WTC11 (cell line): ENCODE measurements around the gene CLMP. TPM values are rescaled to one million over a fixed set of nuclear protein-coding genes. Genes with fewer than 3 reads are reported as not detected.

Experiments used
- E2F1 ChIP-seq: sonication (generic); formaldehyde crosslinking; IDR thresholded peaks from 2 replicates; pipeline ENCODE4 v1.8.0; 2022; ENCODE audit warnings: mild to moderate bottlenecking, missing genetic modification reagents
- GABPB1 ChIP-seq: sonication (generic); formaldehyde crosslinking; IDR thresholded peaks from 2 replicates; pipeline ENCODE4 v1.8.1; 2023; ENCODE audit warnings: mild to moderate bottlenecking, missing genetic modification reagents
- HMGXB4 ChIP-seq: sonication (generic); formaldehyde crosslinking; IDR thresholded peaks from 2 replicates; pipeline ENCODE4 v1.8.1; 2023; ENCODE audit warnings: mild to moderate bottlenecking, moderate library complexity, missing genetic modification reagents
- NFATC4 ChIP-seq: fragments of 250-450 bp; sonication (Bioruptor Pico); IDR thresholded peaks from 2 replicates; pipeline ENCODE4 v1.9.0; 2021; ENCODE audit warnings: mild to moderate bottlenecking
- PREB ChIP-seq: sonication (generic); formaldehyde crosslinking; IDR thresholded peaks from 2 replicates; pipeline ENCODE4 v1.8.1; 2022; ENCODE audit warnings: mild to moderate bottlenecking, missing genetic modification reagents, moderate library complexity, borderline replicate concordance
- ZBTB21 ChIP-seq: sonication (generic); formaldehyde crosslinking; IDR thresholded peaks from 2 replicates; pipeline ENCODE4 v1.8.1; 2023; ENCODE audit warnings: mild to moderate bottlenecking, missing genetic modification reagents, borderline replicate concordance
- ZNF281 ChIP-seq: sonication (generic); formaldehyde crosslinking; IDR thresholded peaks from 2 replicates; pipeline ENCODE4 v1.8.0; 2023; ENCODE audit warnings: mild to moderate bottlenecking, missing genetic modification reagents
- ZNF423 ChIP-seq: fragments of 250-450 bp; sonication (Bioruptor Pico); IDR thresholded peaks from 2 replicates; pipeline ENCODE4 v2.1.2; 2022; ENCODE audit warnings: mild to moderate bottlenecking, moderate library complexity
- ZSCAN18 ChIP-seq: fragments of 250-450 bp; sonication (Bioruptor Pico); IDR thresholded peaks from 2 replicates; pipeline ENCODE4 v2.1.2; 2022; ENCODE audit warnings: mild to moderate bottlenecking, moderate library complexity
- total RNA-seq: library from RNA; stranded (reverse); gene quantifications from 3 replicates; pipeline ENCODE4 v1.2.3, GENCODE V29; 2021
- TF ChIP-seq, protein P1 (sequence below): sonication (generic); formaldehyde crosslinking; IDR thresholded peaks from 2 replicates; pipeline ENCODE4 v1.8.1; 2022; ENCODE audit warnings: mild to moderate bottlenecking, moderate library complexity, missing genetic modification reagents
- TF ChIP-seq, protein P2 (sequence below): sonication (generic); formaldehyde crosslinking; IDR thresholded peaks from 2 replicates; pipeline ENCODE4 v1.8.1; 2022; ENCODE audit warnings: low read depth, missing genetic modification reagents, borderline replicate concordance
- TF ChIP-seq, protein P3 (sequence below): sonication (generic); formaldehyde crosslinking; IDR thresholded peaks from 2 replicates; pipeline ENCODE4 v1.8.1; 2023; ENCODE audit warnings: mild to moderate bottlenecking, missing genetic modification reagents
- TF ChIP-seq, protein P4 (sequence below): sonication (generic); formaldehyde crosslinking; IDR thresholded peaks from 2 replicates; pipeline ENCODE4 v1.8.0; 2023; ENCODE audit warnings: missing genetic modification reagents, mild to moderate bottlenecking, borderline replicate concordance
- TF ChIP-seq, protein P5 (sequence below): sonication (generic); formaldehyde crosslinking; conservative IDR thresholded peaks from 2 replicates; pipeline ENCODE4 v1.8.1; 2023; ENCODE audit warnings: mild to moderate bottlenecking, low read depth, missing genetic modification reagents, moderate library complexity
- TF ChIP-seq, protein P6 (sequence below): sonication (generic); formaldehyde crosslinking; IDR thresholded peaks from 2 replicates; pipeline ENCODE4 v1.8.0; 2022; ENCODE audit warnings: mild to moderate bottlenecking, missing genetic modification reagents

The CLMP gene
- total RNA-seq, 1 experiment from 2014 or later, result 20.0 TPM

DNA sequence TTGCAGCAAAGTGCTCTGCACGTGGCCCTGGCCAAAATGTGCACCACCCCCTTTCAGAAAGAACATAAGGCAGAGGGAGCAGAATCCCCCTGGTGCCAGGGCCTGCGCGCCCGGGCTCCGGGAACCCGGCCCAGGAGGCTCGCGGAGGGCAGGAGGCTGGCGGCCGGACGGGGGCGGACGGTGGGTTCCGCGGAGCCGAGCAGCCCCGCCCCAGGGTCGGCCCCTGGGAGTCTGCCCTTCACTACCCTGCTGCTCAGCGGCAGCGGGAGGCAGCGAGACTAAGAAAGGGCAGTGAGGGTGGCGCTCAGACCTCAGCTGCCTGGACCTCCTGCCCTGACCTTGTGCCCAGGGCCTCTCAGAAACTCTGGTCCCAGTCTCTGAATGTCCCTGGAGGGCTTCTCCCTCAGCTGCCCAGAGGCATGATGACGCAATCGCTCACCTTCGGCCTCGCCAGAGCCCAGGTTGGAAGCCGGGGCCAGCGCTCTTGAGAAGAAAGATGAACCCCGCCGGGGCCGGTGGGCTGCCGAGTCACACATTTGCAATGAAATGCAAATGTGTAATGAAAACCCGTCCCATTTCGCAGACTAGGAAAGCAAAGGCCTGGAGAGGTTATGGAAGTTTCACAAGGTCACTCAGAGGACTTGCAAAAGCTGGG lies 1.1 kb upstream of the CLMP start (continued):
- TF ChIP-seq HMGXB4 (CRISPR knock-in tag) (peak; percentile 76; the same call in 1 of the 2 replicates), ZNF281 (no peak), ZBTB21 (CRISPR knock-in tag) (no peak), GABPB1 (CRISPR knock-in tag) (no peak), E2F1 (CRISPR knock-in tag) (no peak), NFATC4 (CRISPR knock-in tag) (no peak), PREB (CRISPR knock-in tag) (no peak), ZNF423 (CRISPR knock-in tag) (peak; percentile 68), ZSCAN18 (CRISPR knock-in tag) (no peak)
- TF ChIP-seq, protein P1, sequence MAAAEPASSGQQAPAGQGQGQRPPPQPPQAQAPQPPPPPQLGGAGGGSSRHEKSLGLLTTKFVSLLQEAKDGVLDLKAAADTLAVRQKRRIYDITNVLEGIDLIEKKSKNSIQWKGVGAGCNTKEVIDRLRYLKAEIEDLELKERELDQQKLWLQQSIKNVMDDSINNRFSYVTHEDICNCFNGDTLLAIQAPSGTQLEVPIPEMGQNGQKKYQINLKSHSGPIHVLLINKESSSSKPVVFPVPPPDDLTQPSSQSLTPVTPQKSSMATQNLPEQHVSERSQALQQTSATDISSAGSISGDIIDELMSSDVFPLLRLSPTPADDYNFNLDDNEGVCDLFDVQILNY (CRISPR knock-in tag), result 0 out of 2 replicates have a peak, but pooled peaks have one; percentile 41
- TF ChIP-seq, protein P2, sequence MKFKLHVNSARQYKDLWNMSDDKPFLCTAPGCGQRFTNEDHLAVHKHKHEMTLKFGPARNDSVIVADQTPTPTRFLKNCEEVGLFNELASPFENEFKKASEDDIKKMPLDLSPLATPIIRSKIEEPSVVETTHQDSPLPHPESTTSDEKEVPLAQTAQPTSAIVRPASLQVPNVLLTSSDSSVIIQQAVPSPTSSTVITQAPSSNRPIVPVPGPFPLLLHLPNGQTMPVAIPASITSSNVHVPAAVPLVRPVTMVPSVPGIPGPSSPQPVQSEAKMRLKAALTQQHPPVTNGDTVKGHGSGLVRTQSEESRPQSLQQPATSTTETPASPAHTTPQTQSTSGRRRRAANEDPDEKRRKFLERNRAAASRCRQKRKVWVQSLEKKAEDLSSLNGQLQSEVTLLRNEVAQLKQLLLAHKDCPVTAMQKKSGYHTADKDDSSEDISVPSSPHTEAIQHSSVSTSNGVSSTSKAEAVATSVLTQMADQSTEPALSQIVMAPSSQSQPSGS (CRISPR knock-in tag), result no peak
- TF ChIP-seq, protein P3, sequence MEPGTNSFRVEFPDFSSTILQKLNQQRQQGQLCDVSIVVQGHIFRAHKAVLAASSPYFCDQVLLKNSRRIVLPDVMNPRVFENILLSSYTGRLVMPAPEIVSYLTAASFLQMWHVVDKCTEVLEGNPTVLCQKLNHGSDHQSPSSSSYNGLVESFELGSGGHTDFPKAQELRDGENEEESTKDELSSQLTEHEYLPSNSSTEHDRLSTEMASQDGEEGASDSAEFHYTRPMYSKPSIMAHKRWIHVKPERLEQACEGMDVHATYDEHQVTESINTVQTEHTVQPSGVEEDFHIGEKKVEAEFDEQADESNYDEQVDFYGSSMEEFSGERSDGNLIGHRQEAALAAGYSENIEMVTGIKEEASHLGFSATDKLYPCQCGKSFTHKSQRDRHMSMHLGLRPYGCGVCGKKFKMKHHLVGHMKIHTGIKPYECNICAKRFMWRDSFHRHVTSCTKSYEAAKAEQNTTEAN (CRISPR knock-in tag), result peak; percentile 75; the same call in 1 of the 2 replicates
- TF ChIP-seq, protein P4, sequence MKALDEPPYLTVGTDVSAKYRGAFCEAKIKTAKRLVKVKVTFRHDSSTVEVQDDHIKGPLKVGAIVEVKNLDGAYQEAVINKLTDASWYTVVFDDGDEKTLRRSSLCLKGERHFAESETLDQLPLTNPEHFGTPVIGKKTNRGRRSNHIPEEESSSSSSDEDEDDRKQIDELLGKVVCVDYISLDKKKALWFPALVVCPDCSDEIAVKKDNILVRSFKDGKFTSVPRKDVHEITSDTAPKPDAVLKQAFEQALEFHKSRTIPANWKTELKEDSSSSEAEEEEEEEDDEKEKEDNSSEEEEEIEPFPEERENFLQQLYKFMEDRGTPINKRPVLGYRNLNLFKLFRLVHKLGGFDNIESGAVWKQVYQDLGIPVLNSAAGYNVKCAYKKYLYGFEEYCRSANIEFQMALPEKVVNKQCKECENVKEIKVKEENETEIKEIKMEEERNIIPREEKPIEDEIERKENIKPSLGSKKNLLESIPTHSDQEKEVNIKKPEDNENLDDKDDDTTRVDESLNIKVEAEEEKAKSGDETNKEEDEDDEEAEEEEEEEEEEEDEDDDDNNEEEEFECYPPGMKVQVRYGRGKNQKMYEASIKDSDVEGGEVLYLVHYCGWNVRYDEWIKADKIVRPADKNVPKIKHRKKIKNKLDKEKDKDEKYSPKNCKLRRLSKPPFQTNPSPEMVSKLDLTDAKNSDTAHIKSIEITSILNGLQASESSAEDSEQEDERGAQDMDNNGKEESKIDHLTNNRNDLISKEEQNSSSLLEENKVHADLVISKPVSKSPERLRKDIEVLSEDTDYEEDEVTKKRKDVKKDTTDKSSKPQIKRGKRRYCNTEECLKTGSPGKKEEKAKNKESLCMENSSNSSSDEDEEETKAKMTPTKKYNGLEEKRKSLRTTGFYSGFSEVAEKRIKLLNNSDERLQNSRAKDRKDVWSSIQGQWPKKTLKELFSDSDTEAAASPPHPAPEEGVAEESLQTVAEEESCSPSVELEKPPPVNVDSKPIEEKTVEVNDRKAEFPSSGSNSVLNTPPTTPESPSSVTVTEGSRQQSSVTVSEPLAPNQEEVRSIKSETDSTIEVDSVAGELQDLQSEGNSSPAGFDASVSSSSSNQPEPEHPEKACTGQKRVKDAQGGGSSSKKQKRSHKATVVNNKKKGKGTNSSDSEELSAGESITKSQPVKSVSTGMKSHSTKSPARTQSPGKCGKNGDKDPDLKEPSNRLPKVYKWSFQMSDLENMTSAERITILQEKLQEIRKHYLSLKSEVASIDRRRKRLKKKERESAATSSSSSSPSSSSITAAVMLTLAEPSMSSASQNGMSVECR (CRISPR knock-in tag), result peak; percentile 44; the same call in 1 of the 2 replicates
- TF ChIP-seq, protein P5, sequence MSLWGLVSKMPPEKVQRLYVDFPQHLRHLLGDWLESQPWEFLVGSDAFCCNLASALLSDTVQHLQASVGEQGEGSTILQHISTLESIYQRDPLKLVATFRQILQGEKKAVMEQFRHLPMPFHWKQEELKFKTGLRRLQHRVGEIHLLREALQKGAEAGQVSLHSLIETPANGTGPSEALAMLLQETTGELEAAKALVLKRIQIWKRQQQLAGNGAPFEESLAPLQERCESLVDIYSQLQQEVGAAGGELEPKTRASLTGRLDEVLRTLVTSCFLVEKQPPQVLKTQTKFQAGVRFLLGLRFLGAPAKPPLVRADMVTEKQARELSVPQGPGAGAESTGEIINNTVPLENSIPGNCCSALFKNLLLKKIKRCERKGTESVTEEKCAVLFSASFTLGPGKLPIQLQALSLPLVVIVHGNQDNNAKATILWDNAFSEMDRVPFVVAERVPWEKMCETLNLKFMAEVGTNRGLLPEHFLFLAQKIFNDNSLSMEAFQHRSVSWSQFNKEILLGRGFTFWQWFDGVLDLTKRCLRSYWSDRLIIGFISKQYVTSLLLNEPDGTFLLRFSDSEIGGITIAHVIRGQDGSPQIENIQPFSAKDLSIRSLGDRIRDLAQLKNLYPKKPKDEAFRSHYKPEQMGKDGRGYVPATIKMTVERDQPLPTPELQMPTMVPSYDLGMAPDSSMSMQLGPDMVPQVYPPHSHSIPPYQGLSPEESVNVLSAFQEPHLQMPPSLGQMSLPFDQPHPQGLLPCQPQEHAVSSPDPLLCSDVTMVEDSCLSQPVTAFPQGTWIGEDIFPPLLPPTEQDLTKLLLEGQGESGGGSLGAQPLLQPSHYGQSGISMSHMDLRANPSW (CRISPR knock-in tag), result no peak
- TF ChIP-seq, protein P6, sequence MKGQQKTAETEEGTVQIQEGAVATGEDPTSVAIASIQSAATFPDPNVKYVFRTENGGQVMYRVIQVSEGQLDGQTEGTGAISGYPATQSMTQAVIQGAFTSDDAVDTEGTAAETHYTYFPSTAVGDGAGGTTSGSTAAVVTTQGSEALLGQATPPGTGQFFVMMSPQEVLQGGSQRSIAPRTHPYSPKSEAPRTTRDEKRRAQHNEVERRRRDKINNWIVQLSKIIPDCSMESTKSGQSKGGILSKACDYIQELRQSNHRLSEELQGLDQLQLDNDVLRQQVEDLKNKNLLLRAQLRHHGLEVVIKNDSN (CRISPR knock-in tag), result 0 out of 2 replicates have a peak, but pooled peaks have one; percentile 11
